ENCODE measurements around the gene BMP8A.
A peak's percentile ranks its signal among the peaks of the same experiment; 100 is the strongest.
"Not testable (repeated sequence)": the region's sequence is repeated elsewhere in the genome, so short reads cannot be mapped to it uniquely, and the experiment has no call there.

The BMP8A gene

DNA sequence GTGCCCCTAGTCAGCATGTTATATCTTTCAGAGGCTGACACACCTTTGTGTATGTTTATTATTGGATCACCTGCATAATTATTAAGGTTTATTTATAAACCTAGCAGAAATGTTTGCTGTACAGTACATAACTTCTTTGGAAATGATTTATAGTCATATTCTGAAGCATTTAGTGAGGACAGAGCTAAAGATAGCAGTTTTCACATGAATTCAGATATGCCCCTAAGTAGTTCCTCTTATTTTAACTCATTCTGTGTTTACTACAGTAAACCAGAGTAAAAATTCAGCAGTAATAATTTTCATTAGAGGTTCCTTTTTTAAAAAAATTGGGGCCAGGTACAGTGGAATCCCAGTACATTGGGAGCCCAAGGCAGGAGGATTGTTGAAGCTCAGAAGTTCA lies 21.4 kb upstream of the BMP8A start:
- Histone ChIP-seq H3K9ac (ENCODE audit: low read depth, low read length) (no peak overlapping the region), H3K36me3 (ENCODE audit: insufficient read depth, low read length) (peaks cover 46% of the 10 kb centered on the region)

DNA sequence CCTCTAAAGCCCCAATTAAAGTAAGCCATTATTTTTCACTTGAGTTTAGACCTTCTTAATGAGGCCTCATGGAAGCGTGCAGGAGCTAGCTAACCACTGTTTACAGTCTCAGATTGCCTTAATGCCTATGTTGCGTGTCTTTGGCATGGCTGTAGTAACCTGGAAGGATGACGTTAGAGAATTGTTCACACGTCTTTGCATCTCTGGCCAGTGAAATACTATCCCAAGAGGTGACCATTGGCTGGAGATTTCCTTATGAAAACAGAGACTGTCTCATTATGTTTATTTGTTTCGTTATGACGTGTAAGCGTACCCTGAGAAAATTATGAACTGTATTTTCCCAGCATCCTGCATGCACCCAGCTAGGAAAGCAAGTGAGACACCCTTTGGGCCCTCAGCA lies 18.6 kb upstream of the BMP8A start:
- Histone ChIP-seq H3K4me1 (ENCODE audit: insufficient read depth, low read length) (no peaks in the 10 kb centered on the region), H3K9me3 (ENCODE audit: control insufficient read depth, insufficient read depth, low read length) (no peaks in the 10 kb centered on the region), H3K9ac (ENCODE audit: low read depth, low read length) (no peak overlapping the region), H3K36me3 (ENCODE audit: insufficient read depth, low read length) (peaks cover 32% of the 10 kb centered on the region)

More for the DNA sequence above, 21.4 kb upstream of the BMP8A start:
- no peaks in the 10 kb centered on the region for H3K9me3 ChIP-seq (ENCODE audit: control insufficient read depth, insufficient read depth, low read length)
- no peaks in the 10 kb centered on the region for H3K4me1 ChIP-seq (ENCODE audit: insufficient read depth, low read length)

DNA sequence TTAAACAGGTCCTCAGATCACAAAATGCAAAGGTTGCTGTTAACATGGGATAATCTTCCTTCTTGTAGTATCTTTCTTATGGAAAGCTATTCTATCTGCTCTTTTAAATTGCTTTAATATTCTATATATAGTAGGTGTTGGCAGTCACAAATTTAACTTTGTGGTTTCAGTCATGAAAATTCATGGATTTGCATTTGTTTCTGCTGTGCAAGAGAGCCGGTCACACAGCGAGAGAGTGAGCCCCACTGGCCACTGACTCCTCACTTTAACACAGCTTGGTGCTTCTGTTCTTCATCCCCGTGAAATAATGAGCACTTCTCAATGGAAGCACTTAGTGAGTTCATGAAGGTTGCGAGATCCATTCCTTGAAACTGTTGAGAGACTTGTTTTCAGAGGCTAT lies 18.1 kb upstream of the BMP8A start:
- no peak overlapping the region for H3K9ac ChIP-seq (ENCODE audit: low read depth, low read length)
- no peaks in the 10 kb centered on the region for H3K4me1 ChIP-seq (ENCODE audit: insufficient read depth, low read length)
- peaks cover 27% of the 10 kb centered on the region for H3K36me3 ChIP-seq (ENCODE audit: insufficient read depth, low read length)
- H3K9me3 ChIP-seq (ENCODE audit: control insufficient read depth, insufficient read depth, low read length), result no peaks in the 10 kb centered on the region

DNA sequence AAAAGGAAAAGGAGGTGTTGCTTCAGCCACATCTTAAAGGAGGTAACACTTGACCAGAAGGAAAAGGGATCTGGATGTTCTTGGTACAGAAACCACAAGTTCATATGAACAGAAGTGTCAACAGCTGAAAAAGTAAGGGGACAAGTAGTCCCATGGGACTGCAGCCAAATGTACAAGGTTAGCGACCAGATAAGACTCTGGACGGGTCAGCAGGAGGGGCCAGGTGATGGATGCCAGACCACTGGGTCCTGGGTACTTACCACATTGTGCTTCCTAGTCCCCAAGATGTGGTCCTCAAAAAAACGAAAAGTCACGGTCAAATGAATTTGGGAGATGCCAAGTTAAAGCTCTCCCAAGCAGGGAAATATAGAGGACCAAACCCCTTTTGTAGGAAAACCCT lies 16.6 kb upstream of the BMP8A start:
- Histone ChIP-seq H3K36me3 (ENCODE audit: insufficient read depth, low read length) (peaks cover 22% of the 10 kb centered on the region), H3K9ac (ENCODE audit: low read depth, low read length) (no peak overlapping the region), H3K9me3 (ENCODE audit: control insufficient read depth, insufficient read depth, low read length) (no peaks in the 10 kb centered on the region), H3K4me1 (ENCODE audit: insufficient read depth, low read length) (no peaks in the 10 kb centered on the region)

DNA sequence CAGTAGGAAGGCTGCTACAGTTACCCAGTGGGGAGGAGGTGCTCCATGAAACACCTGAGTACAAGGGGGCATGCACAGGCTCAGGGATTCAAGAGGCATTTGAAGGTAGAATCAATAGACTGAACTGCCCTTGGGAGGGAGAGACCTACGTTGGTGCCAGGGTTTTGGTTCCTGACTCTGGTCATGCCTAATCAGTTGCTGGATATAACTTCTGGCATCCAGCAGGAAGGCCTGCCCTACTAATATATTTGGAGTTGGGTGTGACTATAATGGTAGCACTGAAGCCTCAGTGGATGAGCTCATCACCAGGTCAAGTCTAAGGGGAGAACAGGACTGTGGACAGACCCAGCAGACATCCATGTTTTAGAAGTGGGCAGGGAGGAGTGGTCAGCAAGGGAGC lies 15.9 kb upstream of the BMP8A start:
- H3K9me3 ChIP-seq (ENCODE audit: control insufficient read depth, insufficient read depth, low read length); H3K9ac ChIP-seq (ENCODE audit: low read depth, low read length); H3K4me1 ChIP-seq (ENCODE audit: insufficient read depth, low read length): not testable (repeated sequence)
- peaks cover 25% of the 10 kb centered on the region for H3K36me3 ChIP-seq (ENCODE audit: insufficient read depth, low read length)

DNA sequence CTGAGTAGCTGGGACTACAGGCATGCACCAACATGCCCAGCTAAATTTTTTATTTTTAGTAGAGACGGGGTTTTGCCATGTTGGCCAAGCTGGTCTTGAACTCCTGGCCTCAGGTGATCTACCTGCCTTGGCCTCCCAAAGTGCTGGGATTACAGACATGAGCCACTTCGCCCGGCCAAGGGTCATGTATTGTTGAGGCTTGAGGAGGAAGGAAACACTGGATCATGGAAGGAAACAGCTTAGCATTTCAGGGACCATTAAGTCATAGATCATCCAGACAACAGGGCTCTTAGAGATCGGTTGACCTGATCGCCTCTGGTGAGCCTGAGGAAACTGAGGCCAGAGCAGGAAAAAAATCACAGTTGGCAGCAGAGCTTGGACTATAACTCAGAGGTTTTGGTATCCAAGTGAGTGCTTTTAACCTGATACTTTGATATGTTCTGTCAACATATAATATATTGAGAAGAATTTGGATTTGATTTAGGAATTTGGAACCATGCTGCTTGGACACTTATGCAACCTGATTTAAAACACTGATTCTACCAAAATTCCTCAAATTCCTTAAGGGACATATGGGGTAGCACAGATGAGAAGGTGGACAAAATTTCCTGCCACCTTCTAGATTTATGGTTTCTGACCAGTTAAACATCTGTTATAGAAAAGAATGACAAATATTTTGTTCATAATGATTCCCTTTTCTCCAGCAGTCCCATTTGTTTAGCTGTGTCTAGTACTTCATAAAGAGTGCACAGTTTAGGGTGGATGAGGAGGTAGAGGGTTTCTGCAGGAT lies 13.1 kb upstream of the BMP8A start:
- no peaks in the 10 kb centered on the region for H3K4me1 ChIP-seq (ENCODE audit: insufficient read depth, low read length)
- H3K9ac ChIP-seq (ENCODE audit: low read depth, low read length), result no peak overlapping the region
- no peaks in the 10 kb centered on the region for H3K9me3 ChIP-seq (ENCODE audit: control insufficient read depth, insufficient read depth, low read length)
- H3K36me3 ChIP-seq (ENCODE audit: insufficient read depth, low read length), result peaks cover 25% of the 10 kb centered on the region

DNA sequence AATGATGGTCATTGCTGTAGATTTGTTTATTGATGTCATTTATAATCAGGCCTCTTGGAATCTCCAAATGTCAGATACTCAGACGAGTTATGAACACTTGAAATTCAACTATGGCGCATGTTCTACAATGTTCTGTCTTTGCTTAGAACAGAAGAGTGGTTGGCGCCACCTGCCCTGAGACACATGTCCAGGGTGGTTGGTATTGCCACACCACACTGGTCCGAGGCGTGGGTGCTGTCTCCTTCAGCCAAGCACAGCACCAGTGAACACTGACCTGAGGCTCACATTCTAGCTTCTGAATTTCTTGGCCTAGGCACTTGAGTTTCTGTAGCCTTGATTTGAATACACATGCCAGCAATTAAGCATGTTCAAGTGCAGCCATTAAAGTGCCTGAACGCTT lies 10.1 kb upstream of the BMP8A start:
- Histone ChIP-seq H3K4me1 (ENCODE audit: insufficient read depth, low read length) (no peaks in the 10 kb centered on the region), H3K36me3 (ENCODE audit: insufficient read depth, low read length) (peaks cover 45% of the 10 kb centered on the region), H3K9me3 (ENCODE audit: control insufficient read depth, insufficient read depth, low read length) (no peaks in the 10 kb centered on the region), H3K9ac (ENCODE audit: low read depth, low read length) (no peak overlapping the region)

DNA sequence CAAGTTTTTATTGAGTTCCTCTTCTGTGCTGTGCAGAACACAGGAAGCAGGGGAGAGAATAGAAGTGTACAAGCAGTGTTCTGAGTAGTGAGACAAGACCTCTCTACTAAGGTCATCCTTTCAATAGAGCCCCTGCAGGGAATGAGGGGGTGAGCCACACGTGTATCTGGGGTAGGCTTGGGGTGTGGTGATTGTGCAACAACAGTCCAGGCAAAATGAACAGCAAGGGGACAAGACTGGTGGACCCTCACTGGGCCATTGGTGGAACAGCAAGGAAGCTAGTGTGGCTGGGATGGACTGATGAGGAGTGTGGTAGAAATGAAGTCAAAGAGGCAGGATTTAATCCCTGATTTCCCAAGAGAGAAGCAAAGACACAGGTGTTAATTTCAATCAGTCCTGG lies 8.2 kb upstream of the BMP8A start:
- Histone ChIP-seq H3K9me3 (ENCODE audit: control insufficient read depth, insufficient read depth, low read length) (no peaks in the 10 kb centered on the region), H3K9ac (ENCODE audit: low read depth, low read length) (no peak overlapping the region), H3K4me1 (ENCODE audit: insufficient read depth, low read length) (no peaks in the 10 kb centered on the region), H3K36me3 (ENCODE audit: insufficient read depth, low read length) (peaks cover 49% of the 10 kb centered on the region)

DNA sequence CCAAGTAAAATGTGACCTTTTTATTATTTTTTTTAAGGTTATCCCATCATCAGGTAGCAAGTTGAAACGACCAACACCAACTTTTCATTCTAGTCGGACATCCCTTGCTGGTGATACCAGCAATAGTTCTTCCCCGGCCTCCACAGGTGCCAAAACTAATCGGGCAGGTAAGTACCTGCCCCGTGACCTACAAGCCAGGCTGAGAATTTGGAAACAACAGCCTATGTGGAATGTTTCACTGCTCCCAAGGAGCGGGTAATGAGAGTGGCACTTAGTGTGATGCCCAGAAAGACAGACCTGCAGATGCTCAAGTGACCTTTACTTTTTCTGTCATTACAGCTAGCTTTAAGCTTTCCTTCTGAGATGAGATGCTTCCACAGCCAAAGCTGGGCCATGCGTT lies 6.9 kb upstream of the BMP8A start:
- peaks cover 42% of the 10 kb centered on the region for H3K36me3 ChIP-seq (ENCODE audit: insufficient read depth, low read length)
- no peaks in the 10 kb centered on the region for H3K4me1 ChIP-seq (ENCODE audit: insufficient read depth, low read length)
- H3K9ac ChIP-seq (ENCODE audit: low read depth, low read length), result no peak overlapping the region
- H3K9me3 ChIP-seq (ENCODE audit: control insufficient read depth, insufficient read depth, low read length), result no peaks in the 10 kb centered on the region

DNA sequence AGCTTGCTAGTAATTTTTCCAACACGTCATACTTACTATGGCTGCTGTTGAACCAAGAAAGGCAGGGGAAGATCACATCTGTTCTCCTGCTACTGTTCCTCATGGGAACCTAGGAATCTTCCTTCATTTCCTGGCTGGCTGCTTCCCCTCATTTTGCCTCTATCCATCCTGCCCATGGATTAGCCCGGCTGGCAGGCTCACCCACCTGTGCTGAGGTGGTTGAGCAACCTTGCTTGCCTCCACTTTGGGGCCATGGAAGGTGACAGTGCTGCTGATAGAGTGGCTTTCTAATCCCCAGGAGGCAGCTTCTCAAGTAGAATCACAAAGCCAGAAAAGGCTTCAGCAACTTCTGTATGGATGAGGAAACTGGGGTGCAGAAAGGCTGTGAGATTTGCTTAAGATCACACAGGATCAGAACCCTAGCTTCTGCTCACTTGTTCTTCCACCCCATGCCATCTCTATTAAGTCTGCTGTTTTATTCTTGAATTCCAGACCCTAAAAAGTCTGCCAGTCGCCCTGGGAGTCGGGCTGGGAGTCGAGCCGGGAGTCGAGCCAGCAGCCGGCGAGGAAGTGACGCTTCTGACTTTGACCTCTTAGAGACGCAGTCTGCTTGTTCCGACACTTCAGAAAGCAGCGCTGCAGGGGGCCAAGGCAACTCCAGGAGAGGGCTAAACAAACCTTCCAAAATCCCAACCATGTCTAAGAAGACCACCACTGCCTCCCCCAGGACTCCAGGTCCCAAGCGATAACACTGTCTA lies 6.2 kb upstream of the BMP8A start:
- Histone ChIP-seq H3K9me3 (ENCODE audit: control insufficient read depth, insufficient read depth, low read length) (no peaks in the 10 kb centered on the region), H3K9ac (ENCODE audit: low read depth, low read length) (no peak overlapping the region), H3K36me3 (ENCODE audit: insufficient read depth, low read length) (peaks cover 36% of the 10 kb centered on the region), H3K4me1 (ENCODE audit: insufficient read depth, low read length) (no peaks in the 10 kb centered on the region)

DNA sequence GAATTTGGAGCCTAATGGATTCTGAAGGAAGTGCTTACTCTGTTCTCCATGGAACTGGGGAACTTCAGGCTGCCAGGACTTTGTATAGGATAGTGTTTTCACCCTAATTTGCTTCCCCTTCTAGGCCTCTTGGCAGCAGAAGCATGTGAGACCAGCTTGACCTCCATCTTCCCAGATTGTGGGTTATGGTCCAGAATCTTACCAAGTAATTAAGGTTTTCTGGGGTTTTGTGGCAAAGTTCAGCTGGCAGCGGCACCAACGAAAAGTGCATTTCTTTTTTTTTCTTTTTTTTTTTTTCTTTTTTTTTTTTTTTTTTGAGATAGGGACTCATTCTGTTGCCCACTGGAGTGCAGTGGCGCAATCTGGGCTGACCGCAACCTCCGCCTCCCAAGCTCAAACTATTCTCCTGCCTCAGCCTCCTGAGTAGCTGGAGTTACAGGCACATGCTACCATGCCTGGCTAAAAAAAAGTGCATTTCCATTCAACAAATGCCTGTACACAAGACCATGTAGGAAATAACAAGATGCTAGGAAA lies 3.4 kb upstream of the BMP8A start:
- Histone ChIP-seq H3K36me3 (ENCODE audit: insufficient read depth, low read length) (peaks cover 24% of the 10 kb centered on the region), H3K9me3 (ENCODE audit: control insufficient read depth, insufficient read depth, low read length) (no peaks in the 10 kb centered on the region), H3K4me1 (ENCODE audit: insufficient read depth, low read length) (no peaks in the 10 kb centered on the region)

DNA sequence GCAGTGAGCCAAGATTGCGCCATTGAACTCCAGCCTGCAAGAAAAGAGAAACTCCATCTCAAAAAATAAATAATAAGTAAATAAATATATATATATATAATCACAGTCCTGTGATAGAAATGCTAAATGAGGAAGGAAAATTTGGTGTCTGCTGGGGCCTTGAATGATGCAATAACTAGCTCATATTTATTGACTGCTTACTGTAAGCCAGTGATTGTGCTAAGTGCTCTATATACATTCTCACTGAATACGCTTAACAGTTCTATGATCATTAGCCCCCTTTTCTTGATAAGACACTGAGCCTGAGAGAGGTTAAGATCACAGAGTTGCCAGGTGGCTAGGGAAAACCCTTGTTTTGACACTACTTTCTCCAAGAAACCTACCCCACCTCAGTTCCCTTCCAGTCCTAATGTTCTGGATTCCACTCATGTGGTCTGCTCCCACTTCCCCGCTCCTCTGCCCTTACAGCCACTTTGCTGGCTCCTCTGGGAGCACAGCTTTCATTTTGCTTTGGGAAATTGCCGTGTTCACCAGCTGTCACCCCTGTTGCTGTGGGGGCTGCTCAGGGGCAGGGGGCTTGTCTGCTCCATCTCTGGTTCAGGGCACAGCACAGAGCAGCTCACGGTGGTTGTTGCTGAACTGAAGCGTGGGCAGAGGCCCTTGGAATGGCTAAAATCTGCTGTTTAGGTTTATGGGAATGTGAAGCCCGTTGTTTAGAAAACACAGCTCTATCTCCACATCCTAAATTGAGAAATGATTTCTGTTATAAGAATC lies 2.5 kb upstream of the BMP8A start:
- Histone ChIP-seq H3K9me3 (ENCODE audit: control insufficient read depth, insufficient read depth, low read length) (no peaks in the 10 kb centered on the region), H3K9ac (ENCODE audit: low read depth, low read length) (no peak overlapping the region)

More for the DNA sequence above, 3.4 kb upstream of the BMP8A start:
- H3K9ac ChIP-seq (ENCODE audit: low read depth, low read length), result no peak overlapping the region

DNA sequence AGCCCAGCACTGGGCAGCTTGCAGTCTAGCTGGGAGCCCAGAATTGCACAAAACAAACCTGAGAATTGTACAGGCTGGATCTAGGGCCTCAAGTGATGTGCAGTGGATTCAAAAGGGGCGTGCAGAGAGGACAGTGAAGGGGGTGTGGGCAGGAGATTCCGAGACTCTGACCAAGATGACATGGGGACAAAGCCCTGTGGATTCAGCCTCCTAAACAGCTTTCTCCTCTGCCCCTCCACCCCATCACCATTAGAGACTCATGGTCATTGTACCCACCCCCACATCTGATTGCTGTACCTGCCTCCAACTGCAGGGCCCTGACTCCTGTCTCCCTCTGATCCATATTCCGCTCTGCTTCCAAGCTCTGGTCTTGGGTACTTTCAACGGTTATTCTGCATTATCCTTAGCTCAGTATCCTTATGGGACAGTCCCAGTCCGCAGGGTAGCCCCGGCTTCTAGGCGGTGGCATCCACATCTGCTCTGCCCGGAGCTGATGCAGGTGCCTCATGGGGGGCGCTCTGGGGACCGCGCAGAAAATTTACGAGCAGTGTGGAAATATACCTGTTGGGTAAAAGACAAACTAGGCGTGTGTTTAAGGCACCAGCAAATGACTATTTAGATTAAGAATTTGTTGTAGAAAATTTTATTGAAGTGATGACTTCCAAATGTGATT lies 1.7 kb upstream of the BMP8A start:
- Histone ChIP-seq H3K4me1 (ENCODE audit: insufficient read depth, low read length) (no peaks in the 10 kb centered on the region), H3K9ac (ENCODE audit: low read depth, low read length) (no peak overlapping the region), H3K36me3 (ENCODE audit: insufficient read depth, low read length) (peaks cover 18% of the 10 kb centered on the region), H3K9me3 (ENCODE audit: control insufficient read depth, insufficient read depth, low read length) (no peaks in the 10 kb centered on the region)

More for the DNA sequence above, 2.5 kb upstream of the BMP8A start:
- Histone ChIP-seq H3K36me3 (ENCODE audit: insufficient read depth, low read length) (peaks cover 22% of the 10 kb centered on the region), H3K4me1 (ENCODE audit: insufficient read depth, low read length) (no peaks in the 10 kb centered on the region)

DNA sequence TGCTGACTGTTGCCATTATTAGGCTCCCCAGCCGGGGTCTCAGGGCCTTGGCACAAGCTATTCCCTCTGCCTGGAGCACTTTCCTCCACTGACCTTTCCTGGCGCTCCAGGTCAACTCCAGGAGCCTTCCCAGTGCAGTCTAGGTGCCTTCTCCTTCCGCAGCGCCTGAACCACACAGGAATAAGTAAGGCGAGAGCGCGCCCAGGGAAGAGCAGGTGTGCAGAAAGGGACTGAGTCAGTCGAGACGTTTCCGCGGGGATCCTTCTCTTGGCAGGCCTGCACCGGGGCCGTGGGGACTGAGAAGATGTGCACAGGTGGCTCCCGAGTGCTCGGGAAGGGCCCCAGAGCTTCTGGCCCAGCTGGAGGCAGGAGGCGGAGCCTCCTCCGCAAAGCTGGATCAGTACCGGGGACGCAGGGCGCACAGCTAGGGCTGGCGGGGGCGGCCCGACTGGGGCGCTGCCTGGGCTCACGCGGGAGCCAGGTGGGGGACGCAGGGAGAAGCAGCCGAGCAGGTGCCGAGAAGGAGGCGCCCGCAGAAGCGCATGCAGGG lies 765 bp upstream of the BMP8A start:
- Histone ChIP-seq H3K4me1 (ENCODE audit: insufficient read depth, low read length) (no peaks in the 10 kb centered on the region), H3K9ac (ENCODE audit: low read depth, low read length) (peak overlapping the region; percentile 67; the same call in 1 of the 2 replicates), H3K9me3 (ENCODE audit: control insufficient read depth, insufficient read depth, low read length) (no peaks in the 10 kb centered on the region), H3K36me3 (ENCODE audit: insufficient read depth, low read length) (peaks cover 8% of the 10 kb centered on the region)

All from ES-I3 (cell line).